ENCODE data around the gene SRL.

- TF ChIP-seq TAF1 (conservative IDR thresholded peaks at IDR 0.05): no peak
- no peak for TF ChIP-seq CTCF (IDR thresholded peaks at IDR 0.05; ENCODE audit: low read depth, low read length, missing input control)
- no peak for TF ChIP-seq FOXA1 (IDR thresholded peaks at IDR 0.05)
- TF ChIP-seq MAX (IDR thresholded peaks at IDR 0.05): no peak
- TF ChIP-seq, protein P1, sequence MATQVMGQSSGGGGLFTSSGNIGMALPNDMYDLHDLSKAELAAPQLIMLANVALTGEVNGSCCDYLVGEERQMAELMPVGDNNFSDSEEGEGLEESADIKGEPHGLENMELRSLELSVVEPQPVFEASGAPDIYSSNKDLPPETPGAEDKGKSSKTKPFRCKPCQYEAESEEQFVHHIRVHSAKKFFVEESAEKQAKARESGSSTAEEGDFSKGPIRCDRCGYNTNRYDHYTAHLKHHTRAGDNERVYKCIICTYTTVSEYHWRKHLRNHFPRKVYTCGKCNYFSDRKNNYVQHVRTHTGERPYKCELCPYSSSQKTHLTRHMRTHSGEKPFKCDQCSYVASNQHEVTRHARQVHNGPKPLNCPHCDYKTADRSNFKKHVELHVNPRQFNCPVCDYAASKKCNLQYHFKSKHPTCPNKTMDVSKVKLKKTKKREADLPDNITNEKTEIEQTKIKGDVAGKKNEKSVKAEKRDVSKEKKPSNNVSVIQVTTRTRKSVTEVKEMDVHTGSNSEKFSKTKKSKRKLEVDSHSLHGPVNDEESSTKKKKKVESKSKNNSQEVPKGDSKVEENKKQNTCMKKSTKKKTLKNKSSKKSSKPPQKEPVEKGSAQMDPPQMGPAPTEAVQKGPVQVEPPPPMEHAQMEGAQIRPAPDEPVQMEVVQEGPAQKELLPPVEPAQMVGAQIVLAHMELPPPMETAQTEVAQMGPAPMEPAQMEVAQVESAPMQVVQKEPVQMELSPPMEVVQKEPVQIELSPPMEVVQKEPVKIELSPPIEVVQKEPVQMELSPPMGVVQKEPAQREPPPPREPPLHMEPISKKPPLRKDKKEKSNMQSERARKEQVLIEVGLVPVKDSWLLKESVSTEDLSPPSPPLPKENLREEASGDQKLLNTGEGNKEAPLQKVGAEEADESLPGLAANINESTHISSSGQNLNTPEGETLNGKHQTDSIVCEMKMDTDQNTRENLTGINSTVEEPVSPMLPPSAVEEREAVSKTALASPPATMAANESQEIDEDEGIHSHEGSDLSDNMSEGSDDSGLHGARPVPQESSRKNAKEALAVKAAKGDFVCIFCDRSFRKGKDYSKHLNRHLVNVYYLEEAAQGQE (IDR thresholded peaks at IDR 0.05): no peak
- no peak for TF ChIP-seq RAD21 (IDR thresholded peaks at IDR 0.05)
- no peak for TF ChIP-seq ZBTB33 (IDR thresholded peaks at IDR 0.05)
- TF ChIP-seq EGR1 (IDR thresholded peaks at IDR 0.05; ENCODE audit: low read depth in 2 of 2): no peak
Measured at GRCh38 chr16:4233431-4233830, 8.4 kb downstream of the SRL start.

Measured in liver (tissue), 3 donors.